ENCODE data around the gene MRPL36. TPM values are rescaled to one million over a fixed set of nuclear protein-coding genes. Genes with fewer than 3 reads are reported as not detected.

Gene MRPL36
- polyA plus RNA-seq, 1 donor = 34.6 TPM

DNA sequence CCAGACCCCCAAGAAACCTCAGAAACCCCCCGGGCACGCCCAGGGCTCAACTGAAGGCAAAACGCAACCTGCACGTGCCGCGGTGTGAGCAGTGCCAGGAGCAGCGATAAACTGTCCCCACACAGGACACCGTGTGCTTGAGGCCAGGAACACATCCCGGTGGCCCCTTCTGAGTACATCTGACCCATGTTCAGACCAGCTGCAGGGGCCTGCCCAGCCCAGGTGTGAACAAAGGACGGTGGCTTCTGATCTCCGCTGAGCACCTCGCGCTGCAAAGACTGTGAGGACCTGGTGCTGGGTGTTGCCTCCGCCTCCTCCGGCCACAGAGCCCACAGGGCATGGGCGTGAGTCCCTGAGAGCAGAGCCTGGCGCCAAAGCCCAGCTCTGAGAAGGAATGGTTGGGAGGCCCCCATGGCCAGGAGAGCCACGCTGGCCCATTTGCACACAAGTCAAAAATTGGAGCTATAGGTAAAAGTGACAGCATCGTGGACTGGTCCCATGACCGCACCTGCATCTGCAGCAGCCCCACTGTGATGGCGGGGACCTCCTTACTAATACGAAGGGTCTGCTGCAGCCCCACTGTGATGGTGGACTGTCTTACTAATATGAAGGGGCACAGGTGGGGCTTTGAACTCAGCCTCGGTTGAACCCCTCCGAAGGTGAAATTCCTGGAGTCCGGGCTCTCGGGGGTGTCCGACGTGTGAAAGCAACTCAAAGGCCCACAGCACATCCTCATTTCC, 33.0 kb upstream of the MRPL36 start:
- no peaks in the 10 kb centered on the region for H3K4me1 ChIP-seq (ENCODE audit: control insufficient read depth, insufficient read depth, low read length)
- no CpG with 5 or more reads among the region's 28 CpGs for WGBS (ENCODE audit: insufficient coverage, low lambda C conversion rate)

DNA sequence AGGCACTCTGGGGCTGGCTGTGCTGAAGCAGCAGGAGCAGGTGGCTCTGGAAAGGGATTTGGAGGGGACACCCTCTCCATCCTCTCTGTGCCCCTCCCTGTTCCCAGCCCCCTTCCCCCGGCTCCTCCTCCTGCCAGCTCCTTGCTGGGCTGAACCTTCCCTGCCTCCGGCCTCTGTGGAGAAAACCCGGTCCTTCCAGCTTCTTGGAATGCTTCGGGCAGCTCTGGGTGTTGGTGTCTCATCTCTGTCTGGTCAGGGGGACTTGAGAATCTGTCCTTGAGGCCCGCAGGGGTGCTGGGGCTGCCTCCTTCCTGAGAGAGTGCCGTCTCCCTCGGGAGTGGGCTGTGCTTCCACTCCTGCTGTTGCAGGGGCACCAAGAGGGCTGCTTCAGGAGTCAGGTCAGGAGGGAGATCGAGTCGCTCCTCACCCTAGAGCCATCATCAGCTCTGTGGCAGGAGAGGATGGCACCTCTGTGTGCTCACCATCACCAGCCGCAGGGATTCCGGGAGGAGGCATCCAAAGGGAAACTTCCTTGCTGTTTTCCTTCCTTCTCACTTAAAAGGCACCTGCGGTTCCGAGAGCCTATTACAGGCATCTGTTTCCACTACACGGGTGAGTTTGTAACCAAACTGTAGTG, 32.2 kb upstream of the MRPL36 start:
- H3K4me3 ChIP-seq (ENCODE audit: low read length) = no peak overlapping the region
- H3K9me3 ChIP-seq (ENCODE audit: control insufficient read depth, low read depth, low read length) = peaks cover 5% of the 10 kb centered on the region
- DNase-seq = no peak
- H3K27me3 ChIP-seq (ENCODE audit: control insufficient read depth, insufficient read depth, low read length) = peaks cover 46% of the 10 kb centered on the region
- H3K36me3 ChIP-seq (ENCODE audit: control insufficient read depth, insufficient read depth, low read length) = no peaks in the 10 kb centered on the region
- no peak overlapping the region for H3K27ac ChIP-seq (ENCODE audit: low read length)
- no peaks in the 10 kb centered on the region for H3K4me1 ChIP-seq (ENCODE audit: control insufficient read depth, insufficient read depth, low read length)
- no CpG with 5 or more reads among the region's 14 CpGs for WGBS (ENCODE audit: insufficient coverage, low lambda C conversion rate)

More for the DNA sequence above, 33.0 kb upstream of the MRPL36 start:
- H3K27me3 ChIP-seq (ENCODE audit: control insufficient read depth, insufficient read depth, low read length) = peaks cover 49% of the 10 kb centered on the region
- no peak overlapping the region for H3K27ac ChIP-seq (ENCODE audit: low read length)
- no peak for DNase-seq
- H3K36me3 ChIP-seq (ENCODE audit: control insufficient read depth, insufficient read depth, low read length) = no peaks in the 10 kb centered on the region
- peaks cover 5% of the 10 kb centered on the region for H3K9me3 ChIP-seq (ENCODE audit: control insufficient read depth, low read depth, low read length)
- H3K4me3 ChIP-seq (ENCODE audit: low read length) = no peak overlapping the region

GRCh38 chr5:1831257-1831656, 31.6 kb upstream of the MRPL36 start:
- no peak overlapping the region for H3K27ac ChIP-seq (ENCODE audit: low read length)
- WGBS (ENCODE audit: insufficient coverage, low lambda C conversion rate) = 96% methylated on average over 5 of the region's 11 CpGs
- H3K9me3 ChIP-seq (ENCODE audit: control insufficient read depth, low read depth, low read length) = peaks cover 5% of the 10 kb centered on the region
- H3K36me3 ChIP-seq (ENCODE audit: control insufficient read depth, insufficient read depth, low read length) = no peaks in the 10 kb centered on the region
- H3K27me3 ChIP-seq (ENCODE audit: control insufficient read depth, insufficient read depth, low read length) = peaks cover 41% of the 10 kb centered on the region
- DNase-seq = no peak
- H3K4me3 ChIP-seq (ENCODE audit: low read length) = no peak overlapping the region
- no peaks in the 10 kb centered on the region for H3K4me1 ChIP-seq (ENCODE audit: control insufficient read depth, insufficient read depth, low read length)

DNA sequence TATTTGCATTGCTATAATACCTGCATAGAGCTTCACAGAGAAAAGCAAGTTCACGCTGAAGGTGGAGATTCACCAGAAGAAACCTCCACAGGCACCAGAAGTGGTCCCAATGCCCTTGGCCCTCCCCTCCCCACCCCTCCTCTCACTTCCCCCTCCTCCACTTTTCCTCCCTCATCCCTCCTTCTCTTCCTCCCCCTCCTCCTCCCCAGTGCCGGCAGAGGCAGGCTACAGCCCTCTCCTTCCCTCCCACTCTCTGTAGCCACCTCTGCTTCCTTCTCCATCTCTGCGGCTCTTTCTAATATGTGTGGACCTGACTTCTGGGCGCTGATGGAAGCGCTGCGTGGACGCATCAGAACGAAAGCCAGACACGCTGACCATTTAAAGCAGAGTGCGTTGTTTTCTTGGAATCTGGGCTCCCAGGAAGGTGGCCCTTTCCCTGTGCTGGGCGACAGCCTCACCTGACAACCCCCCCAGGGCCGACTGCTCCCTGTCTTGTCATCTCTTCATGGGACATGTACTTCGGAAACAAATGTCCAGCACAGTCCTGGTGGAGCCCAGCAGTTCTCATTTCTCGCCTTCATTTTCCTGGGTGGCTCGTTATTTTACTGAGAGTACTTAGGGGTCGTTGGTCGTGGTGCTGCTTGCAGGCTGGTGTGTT, 31.1 kb upstream of the MRPL36 start:
- H3K27ac ChIP-seq (ENCODE audit: low read length) = no peak overlapping the region
- H3K27me3 ChIP-seq (ENCODE audit: control insufficient read depth, insufficient read depth, low read length) = peaks cover 41% of the 10 kb centered on the region
- DNase-seq = no peak
- peaks cover 5% of the 10 kb centered on the region for H3K9me3 ChIP-seq (ENCODE audit: control insufficient read depth, low read depth, low read length)
- no peak overlapping the region for H3K4me3 ChIP-seq (ENCODE audit: low read length)
- WGBS (ENCODE audit: insufficient coverage, low lambda C conversion rate) = no CpG with 5 or more reads among the region's 17 CpGs
- H3K4me1 ChIP-seq (ENCODE audit: control insufficient read depth, insufficient read depth, low read length) = no peaks in the 10 kb centered on the region
- no peaks in the 10 kb centered on the region for H3K36me3 ChIP-seq (ENCODE audit: control insufficient read depth, insufficient read depth, low read length)

DNA sequence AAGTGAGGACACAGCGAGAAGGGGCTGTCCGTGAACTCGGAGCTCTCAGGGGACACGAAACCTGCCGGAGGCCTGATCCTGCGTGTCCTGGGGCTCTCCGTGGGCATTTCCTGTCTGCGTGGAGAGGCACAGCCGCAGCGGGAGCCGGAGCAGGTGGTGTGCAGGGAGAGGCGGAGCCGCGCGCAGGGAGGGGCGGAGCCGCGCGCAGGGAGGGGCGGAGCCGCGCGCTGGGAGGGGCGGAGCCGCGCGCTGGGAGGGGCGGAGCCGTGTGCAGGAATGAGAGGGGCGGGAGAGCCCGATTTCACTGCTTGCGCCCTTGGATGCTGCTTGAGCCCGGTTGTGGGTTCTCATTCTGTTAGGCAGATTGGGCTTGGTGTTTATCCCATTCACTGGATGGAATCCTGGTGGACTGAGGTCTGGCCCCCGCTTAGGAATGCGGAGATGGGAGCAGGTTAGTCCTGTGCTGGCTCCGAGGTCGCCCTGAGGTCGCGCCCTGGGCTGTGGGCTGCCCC, 28.3 kb upstream of the MRPL36 start:
- peaks cover 7% of the 10 kb centered on the region for H3K36me3 ChIP-seq (ENCODE audit: control insufficient read depth, insufficient read depth, low read length)
- no peak overlapping the region for H3K27ac ChIP-seq (ENCODE audit: low read length)
- H3K27me3 ChIP-seq (ENCODE audit: control insufficient read depth, insufficient read depth, low read length) = peaks cover 17% of the 10 kb centered on the region
- DNase-seq = peak in 1 of 2 donors; percentile 11
- no peaks in the 10 kb centered on the region for H3K4me1 ChIP-seq (ENCODE audit: control insufficient read depth, insufficient read depth, low read length)
- H3K9me3 ChIP-seq (ENCODE audit: control insufficient read depth, low read depth, low read length) = peaks cover 5% of the 10 kb centered on the region
- WGBS (ENCODE audit: insufficient coverage, low lambda C conversion rate) = no CpG with 5 or more reads among the region's 39 CpGs
- no peak overlapping the region for H3K4me3 ChIP-seq (ENCODE audit: low read length)

GRCh38 chr5:1827025-1827885, 27.6 kb upstream of the MRPL36 start:
- no peak overlapping the region for H3K4me3 ChIP-seq (ENCODE audit: low read length)
- H3K27ac ChIP-seq (ENCODE audit: low read length) = no peak overlapping the region
- no peak for DNase-seq
- no peaks in the 10 kb centered on the region for H3K4me1 ChIP-seq (ENCODE audit: control insufficient read depth, insufficient read depth, low read length)
- peaks cover 10% of the 10 kb centered on the region for H3K27me3 ChIP-seq (ENCODE audit: control insufficient read depth, insufficient read depth, low read length)
- H3K36me3 ChIP-seq (ENCODE audit: control insufficient read depth, insufficient read depth, low read length) = peaks cover 10% of the 10 kb centered on the region
- peaks cover 5% of the 10 kb centered on the region for H3K9me3 ChIP-seq (ENCODE audit: control insufficient read depth, low read depth, low read length)
- 93% methylated on average over 3 of the region's 26 CpGs for WGBS (ENCODE audit: insufficient coverage, low lambda C conversion rate)

DNA sequence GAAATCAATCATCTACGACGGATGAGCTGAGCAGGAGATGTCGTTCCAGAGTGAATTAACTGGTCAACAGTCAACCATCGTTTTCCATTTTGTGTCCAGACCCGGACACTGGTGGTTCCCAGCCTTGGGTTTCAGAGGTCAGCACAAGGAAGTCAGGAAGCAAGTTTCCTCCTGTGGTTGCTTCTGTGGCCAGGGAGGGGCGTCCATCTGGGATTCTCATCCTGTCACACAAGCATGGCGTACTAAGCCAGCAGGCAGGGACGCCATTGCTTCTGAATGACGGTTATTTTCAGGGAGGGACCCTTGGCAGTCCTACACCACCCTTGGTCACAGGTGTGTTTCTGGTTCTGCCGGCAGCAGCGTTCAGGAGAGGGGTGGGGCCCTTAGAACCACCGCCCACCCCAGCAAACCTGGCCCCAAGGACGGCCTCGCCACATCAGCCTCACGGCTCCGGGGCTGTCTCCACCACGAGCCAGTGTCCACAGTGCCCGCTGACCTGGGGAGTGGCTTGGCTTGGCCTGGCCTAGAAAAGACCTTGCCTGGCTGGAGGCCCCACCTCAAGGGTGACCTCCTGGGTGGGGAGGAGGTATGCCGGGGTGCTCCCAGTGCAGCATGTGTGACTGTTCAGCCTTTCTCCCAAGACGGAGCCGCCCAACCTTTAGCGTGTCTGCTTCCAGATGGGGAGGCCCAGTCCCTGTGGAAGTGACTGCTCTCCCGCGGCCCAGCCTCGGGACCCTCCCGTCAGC, 26.8 kb upstream of the MRPL36 start:
- Histone ChIP-seq H3K9me3 (ENCODE audit: control insufficient read depth, low read depth, low read length) (peaks cover 5% of the 10 kb centered on the region), H3K27me3 (ENCODE audit: control insufficient read depth, insufficient read depth, low read length) (peaks cover 3% of the 10 kb centered on the region), H3K36me3 (ENCODE audit: control insufficient read depth, insufficient read depth, low read length) (peaks cover 17% of the 10 kb centered on the region), H3K4me3 (ENCODE audit: low read length) (no peak overlapping the region), H3K27ac (ENCODE audit: low read length) (no peak overlapping the region), H3K4me1 (ENCODE audit: control insufficient read depth, insufficient read depth, low read length) (no peaks in the 10 kb centered on the region)
- 100% methylated on average over 1 of the region's 26 CpGs for WGBS (ENCODE audit: insufficient coverage, low lambda C conversion rate)
- DNase-seq = no peak

- no peak overlapping the region for H3K4me3 ChIP-seq (ENCODE audit: low read length)
- no peaks in the 10 kb centered on the region for H3K27me3 ChIP-seq (ENCODE audit: control insufficient read depth, insufficient read depth, low read length)
- no peaks in the 10 kb centered on the region for H3K4me1 ChIP-seq (ENCODE audit: control insufficient read depth, insufficient read depth, low read length)
- H3K36me3 ChIP-seq (ENCODE audit: control insufficient read depth, insufficient read depth, low read length) = peaks cover 29% of the 10 kb centered on the region
- no CpG with 5 or more reads among the region's 27 CpGs for WGBS (ENCODE audit: insufficient coverage, low lambda C conversion rate)
- no peak for DNase-seq
- peaks cover 5% of the 10 kb centered on the region for H3K9me3 ChIP-seq (ENCODE audit: control insufficient read depth, low read depth, low read length)
- no peak overlapping the region for H3K27ac ChIP-seq (ENCODE audit: low read length)
Observed at GRCh38 chr5:1824903-1825841, 25.5 kb upstream of the MRPL36 start.

Measured in large intestine (tissue), 3 donors.